Neural crest cell (in vitro differentiated cells): ENCODE results near the gene SRPK2. TPM values are rescaled to one million over a fixed set of nuclear protein-coding genes. Genes with fewer than 3 reads are reported as not detected.

Experiments used
- DNase-seq: peaks from one replicate; pipeline ENCODE4 v3.0.0; 2021; ENCODE audit warnings: low read depth, mixed read lengths, low spot score
- H3K27ac Mint-ChIP-seq: one replicate; pipeline ENCODE4 v1.8.0; 2021; ENCODE audit warnings: mild to moderate bottlenecking, mixed read lengths; ENCODE audit not compliant: unreplicated experiment
- H3K27me3 Mint-ChIP-seq: 2 replicates; pipeline ENCODE4 v1.8.0; 2021; ENCODE audit warnings: low read depth, mild to moderate bottlenecking, mixed read lengths
- H3K36me3 Mint-ChIP-seq: 2 replicates; pipeline ENCODE4 v1.8.0; 2021; ENCODE audit warnings: low read depth, mild to moderate bottlenecking, mixed read lengths
- H3K4me1 Mint-ChIP-seq: 2 replicates; pipeline ENCODE4 v1.8.0; 2021; ENCODE audit warnings: mixed read lengths
- H3K4me3 Mint-ChIP-seq: one replicate; pipeline ENCODE4 v1.8.0; 2021; ENCODE audit warnings: mild to moderate bottlenecking, mixed read lengths
- H3K9me3 Mint-ChIP-seq: 2 replicates; pipeline ENCODE4 v1.8.0; 2021; ENCODE audit warnings: mixed read lengths
- CTCF ChIP-seq: fragments of 200-600 bp; sonication (generic); conservative IDR thresholded peaks from 2 replicates; pipeline ENCODE4 v1.5.0; 2021; ENCODE audit warnings: antibody characterized with exemption, mild to moderate bottlenecking
- total RNA-seq: library from RNA; stranded (reverse); gene quantifications from 2 replicates; pipeline ENCODE4 v1.2.1, GENCODE V29; 2021

Gene SRPK2
- total RNA-seq, 1 donor from 2014 or later = 44.6 TPM

- no peak for TF ChIP-seq CTCF
- no peaks in the 10 kb centered on the region for H3K36me3 Mint-ChIP-seq
- no peaks in the 10 kb centered on the region for H3K9me3 Mint-ChIP-seq
- peaks cover 17% of the 10 kb centered on the region for H3K4me1 Mint-ChIP-seq
- H3K4me3 Mint-ChIP-seq = no peak overlapping the region
- H3K27ac Mint-ChIP-seq = no peak overlapping the region
- H3K27me3 Mint-ChIP-seq = no peaks in the 10 kb centered on the region
- DNase-seq = no peak
These were observed 142.5 kb downstream of the SRPK2 start for GRCh38 chr7:105246256-105246655.

GRCh38 chr7:105245398-105246114 lies 143.2 kb downstream of the SRPK2 start:
- Mint-ChIP-seq H3K4me1 (peaks cover 10% of the 10 kb centered on the region), H3K36me3 (no peaks in the 10 kb centered on the region), H3K9me3 (no peaks in the 10 kb centered on the region), H3K4me3 (no peak overlapping the region), H3K27ac (no peak overlapping the region), H3K27me3 (no peaks in the 10 kb centered on the region)
- TF ChIP-seq CTCF = no peak
- DNase-seq = no peak

- TF ChIP-seq CTCF = no peak
- H3K4me1 Mint-ChIP-seq = peaks cover 8% of the 10 kb centered on the region
- H3K9me3 Mint-ChIP-seq = no peaks in the 10 kb centered on the region
- no peaks in the 10 kb centered on the region for H3K36me3 Mint-ChIP-seq
- no peak overlapping the region for H3K27ac Mint-ChIP-seq
- no peak for DNase-seq
- H3K4me3 Mint-ChIP-seq = no peak overlapping the region
- H3K27me3 Mint-ChIP-seq = no peaks in the 10 kb centered on the region
These were observed 144.1 kb downstream of the SRPK2 start for GRCh38 chr7:105244594-105244993.

GRCh38 chr7:105241198-105241597 lies 147.5 kb downstream of the SRPK2 start:
- no peak for DNase-seq
- TF ChIP-seq CTCF = no peak
- no peak overlapping the region for H3K4me3 Mint-ChIP-seq
- no peak overlapping the region for H3K27ac Mint-ChIP-seq
- no peaks in the 10 kb centered on the region for H3K36me3 Mint-ChIP-seq
- H3K9me3 Mint-ChIP-seq = no peaks in the 10 kb centered on the region
- H3K27me3 Mint-ChIP-seq = no peaks in the 10 kb centered on the region
- no peaks in the 10 kb centered on the region for H3K4me1 Mint-ChIP-seq

GRCh38 chr7:105238198-105238765 lies 150.4 kb downstream of the SRPK2 start:
- Mint-ChIP-seq H3K27me3 (no peaks in the 10 kb centered on the region), H3K9me3 (no peaks in the 10 kb centered on the region), H3K27ac (no peak overlapping the region), H3K4me1 (no peaks in the 10 kb centered on the region), H3K4me3 (no peak overlapping the region), H3K36me3 (no peaks in the 10 kb centered on the region)
- DNase-seq = no peak
- TF ChIP-seq CTCF = no peak
